ENCODE data around the gene MFSD2A. TPM values are rescaled to one million over a fixed set of nuclear protein-coding genes. Genes with fewer than 3 reads are reported as not detected.

MFSD2A gene
- polyA plus RNA-seq, 3 donors: 6.8 to 17.9 (median 7.9) TPM

- H3K4me1 Mint-ChIP-seq: peaks cover 34% of the 10 kb centered on the region
- no peak overlapping the region for H2AFZ ChIP-seq (ENCODE audit: insufficient read depth, low read depth, low read length, poor library complexity, severe bottlenecking)
- no peaks in the 10 kb centered on the region for H3K36me3 ChIP-seq (replicated peaks in 1 of 2; ENCODE audit: control insufficient read depth in 1 of 2, insufficient read depth in 2 of 2, low read length in 2 of 2)
- no peaks in the 10 kb centered on the region for H3K9me3 ChIP-seq (replicated peaks in 1 of 2; ENCODE audit: control insufficient read depth in 1 of 2, insufficient read depth in 1 of 2, low read length in 2 of 2)
- no peak overlapping the region for H3K27ac ChIP-seq (ENCODE audit: low read depth in 1 of 2, low read length in 2 of 2)
- H3K4me3 ChIP-seq (replicated peaks in 1 of 3; ENCODE audit: low read depth in 2 of 3, low read length in 3 of 3): no peak overlapping the region
- no peak overlapping the region for H3K4me3 Mint-ChIP-seq
- no CpG with 5 or more reads among the region's 1 CpG for WGBS (ENCODE audit: insufficient coverage)
- peaks cover 26 to 41% of the 10 kb centered on the region in 2 donors for H3K4me1 ChIP-seq (ENCODE audit: control insufficient read depth in 1 of 2, insufficient read depth in 2 of 2, low read length in 2 of 2)
- no peaks in the 10 kb centered on the region for H4K20me1 ChIP-seq (ENCODE audit: insufficient read depth, low read length)
- no peaks in the 10 kb centered on the region for H3K36me3 Mint-ChIP-seq
- peaks cover 0 to 2% (median 0%) of the 10 kb centered on the region in 7 donors for H3K9me3 Mint-ChIP-seq
- H3K9ac ChIP-seq (ENCODE audit: insufficient read depth, low read length, poor library complexity, severe bottlenecking): no peak overlapping the region
- no peak overlapping the region for H3K4me2 ChIP-seq (replicated peaks; ENCODE audit: extremely low read depth, low read length, poor library complexity, severe bottlenecking)
- DNase-seq: no peak
- intact Hi-C loops (cut with micrococcal nuclease): no loop called here
- peak overlapping the region in 1 of 7 donors; percentile 52 for H3K27ac Mint-ChIP-seq
- peaks cover 0 to 1% (median 0%) of the 10 kb centered on the region in 3 donors for H3K27me3 Mint-ChIP-seq (ENCODE audit: low read depth in 3 of 3)
- no peak for TF ChIP-seq CTCF (IDR thresholded peaks at IDR 0.05)
- no peaks in the 10 kb centered on the region for H3K27me3 ChIP-seq (ENCODE audit: control insufficient read depth in 2 of 2, insufficient read depth in 2 of 2, low read length in 2 of 2)
- H3K79me2 ChIP-seq (ENCODE audit: insufficient read depth, low read length): no peaks in the 10 kb centered on the region
Observed at GRCh38 chr1:39995973-39996393, 41.0 kb downstream of the MFSD2A start.

GRCh38 chr1:39996396-39997004 lies 41.6 kb downstream of the MFSD2A start:
- H3K4me2 ChIP-seq (replicated peaks; ENCODE audit: extremely low read depth, low read length, poor library complexity, severe bottlenecking): no peak overlapping the region
- H3K9me3 ChIP-seq (replicated peaks in 1 of 2; ENCODE audit: control insufficient read depth in 1 of 2, insufficient read depth in 1 of 2, low read length in 2 of 2): no peaks in the 10 kb centered on the region
- peaks cover 26 to 38% of the 10 kb centered on the region in 2 donors for H3K4me1 ChIP-seq (ENCODE audit: control insufficient read depth in 1 of 2, insufficient read depth in 2 of 2, low read length in 2 of 2)
- H4K20me1 ChIP-seq (ENCODE audit: insufficient read depth, low read length): no peaks in the 10 kb centered on the region
- TF ChIP-seq CTCF (IDR thresholded peaks at IDR 0.05): no peak
- H3K27ac ChIP-seq (ENCODE audit: low read depth in 1 of 2, low read length in 2 of 2): no peak overlapping the region
- Mint-ChIP-seq H3K4me1 (peaks cover 37% of the 10 kb centered on the region), H3K36me3 (no peaks in the 10 kb centered on the region), H3K9me3 (peaks cover 0 to 3% (median 0%) of the 10 kb centered on the region in 7 donors), H3K27ac (peak overlapping the region in 1 of 7 donors; percentile 52), H3K27me3 (ENCODE audit: low read depth in 3 of 3) (peaks cover 0 to 1% (median 0%) of the 10 kb centered on the region in 3 donors), H3K4me3 (no peak overlapping the region)
- no peak overlapping the region for H2AFZ ChIP-seq (ENCODE audit: insufficient read depth, low read depth, low read length, poor library complexity, severe bottlenecking)
- intact Hi-C loops (cut with micrococcal nuclease): no loop called here
- no peaks in the 10 kb centered on the region for H3K27me3 ChIP-seq (ENCODE audit: control insufficient read depth in 2 of 2, insufficient read depth in 2 of 2, low read length in 2 of 2)
- H3K4me3 ChIP-seq (replicated peaks in 1 of 3; ENCODE audit: low read depth in 2 of 3, low read length in 3 of 3): no peak overlapping the region
- DNase-seq: no peak
- no peaks in the 10 kb centered on the region for H3K36me3 ChIP-seq (replicated peaks in 1 of 2; ENCODE audit: control insufficient read depth in 1 of 2, insufficient read depth in 2 of 2, low read length in 2 of 2)
- H3K79me2 ChIP-seq (ENCODE audit: insufficient read depth, low read length): no peaks in the 10 kb centered on the region
- no peak overlapping the region for H3K9ac ChIP-seq (ENCODE audit: insufficient read depth, low read length, poor library complexity, severe bottlenecking)
